ENCODE data around the gene PANX2. TPM values are rescaled to one million over a fixed set of nuclear protein-coding genes. Genes with fewer than 3 reads are reported as not detected.

The PANX2 gene
- total and polyA plus RNA-seq, 2 of the 4 experiments (the other 2 are of a cell fraction): 0.18 to 1.7 TPM

DNA sequence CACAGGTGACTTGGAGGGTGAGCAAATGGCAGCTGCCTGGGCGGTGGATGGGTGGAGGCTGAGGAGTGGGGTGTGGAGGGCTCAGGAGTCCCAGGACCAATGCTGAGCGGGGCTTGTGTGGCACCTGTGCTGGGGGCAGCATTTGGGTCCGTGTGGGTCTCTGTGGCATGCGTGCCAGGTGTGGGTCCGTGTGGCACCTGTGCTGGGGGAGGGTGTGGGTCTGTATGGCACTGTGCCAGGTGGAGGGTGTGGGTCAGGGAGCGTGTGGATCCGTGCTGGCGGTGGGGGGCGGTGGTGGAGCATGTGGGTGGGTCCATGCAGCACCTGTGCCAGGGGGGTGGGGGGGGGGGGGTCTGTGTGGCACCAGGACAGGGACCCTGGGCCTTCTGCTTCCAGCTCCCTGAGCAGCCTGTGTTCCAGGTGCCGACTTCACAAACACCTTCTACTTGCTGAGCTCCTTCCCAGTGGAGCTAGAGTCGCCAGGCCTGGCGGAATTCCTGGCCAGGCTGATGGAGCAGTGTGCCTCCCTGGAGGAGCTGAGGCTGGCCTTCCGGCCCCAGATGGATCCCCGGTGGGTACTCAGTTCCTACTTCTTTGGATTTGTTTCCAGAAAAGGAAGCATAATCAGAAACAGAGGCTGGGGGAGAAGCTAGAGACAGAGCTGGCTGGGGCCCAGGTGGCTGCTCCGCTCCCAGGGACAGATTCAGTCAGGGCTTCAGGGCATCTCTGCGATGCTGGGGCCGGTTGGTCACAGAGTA lies 44.9 kb downstream of the PANX2 start:
- Histone ChIP-seq H2BK15ac (ENCODE audit: low read depth, low read length) (no peak overlapping the region), H2BK120ac (ENCODE audit: low read depth, low read length) (no peak overlapping the region), H2BK20ac (ENCODE audit: low read depth, low read length) (no peak overlapping the region), H4K8ac (ENCODE audit: low read depth in 2 of 2, low read length in 2 of 2) (no peak overlapping the region), H3K9me3 (ENCODE audit: control insufficient read depth, insufficient read depth, low read length) (no peaks in the 10 kb centered on the region), H2BK5ac (ENCODE audit: low read depth, low read length, poor library complexity, severe bottlenecking) (no peak overlapping the region), H3K36me3 (ENCODE audit: control insufficient read depth, insufficient read depth, low read length) (peaks cover 69% of the 10 kb centered on the region), H4K5ac (ENCODE audit: low read depth, low read length) (no peak overlapping the region), H2AFZ (replicated peaks; ENCODE audit: low read length, poor library complexity) (no peak overlapping the region), H3K9me1 (ENCODE audit: insufficient read depth, low read length) (peaks cover 3% of the 10 kb centered on the region; the same call in 1 of the 2 replicates), H3K18ac (ENCODE audit: low read depth, low read length) (no peak overlapping the region), H3K79me1 (ENCODE audit: low read depth in 1 of 2, low read length in 2 of 2) (peaks cover 24 to 48% of the 10 kb centered on the region in 2 experiments), H3K27me3 (ENCODE audit: control insufficient read depth, insufficient read depth, low read length) (no peaks in the 10 kb centered on the region), H3K9ac (ENCODE audit: low read depth, low read length) (no peak overlapping the region), H2AK9ac (replicated peaks; ENCODE audit: low read depth, low read length, poor library complexity) (no peak overlapping the region), H4K20me1 (ENCODE audit: insufficient read depth, low read length) (peaks cover 65% of the 10 kb centered on the region), H3K4me1 (ENCODE audit: control insufficient read depth, insufficient read depth, low read length) (no peaks in the 10 kb centered on the region), H3K4me3 (ENCODE audit: insufficient read depth, low read depth, low read length) (no peak overlapping the region), H3K4ac (ENCODE audit: low read depth, low read length) (no peak overlapping the region), H3K4me2 (ENCODE audit: low read depth, low read length) (no peak overlapping the region), H4K91ac (ENCODE audit: insufficient read depth, low read depth, low read length) (no peak overlapping the region), H3K23ac (ENCODE audit: low read depth, low read length) (no peak overlapping the region), H3K27ac (ENCODE audit: insufficient read depth, low read length) (no peak overlapping the region), H3K56ac (ENCODE audit: extremely low read depth, insufficient read depth, low read length) (no peak overlapping the region), H2AK5ac (ENCODE audit: low read depth, low read length) (no peak overlapping the region), H3K14ac (replicated peaks; ENCODE audit: low read depth, low read length) (no peak overlapping the region)
- in situ Hi-C loops (cut with MboI; ENCODE audit: low sequenced_read_pairs) (loop anchor here (25.0 kb wide), 1 partner anchor 403 kb away; no protein-coding TSS in a partner anchor), intact Hi-C loops (cut with micrococcal nuclease) (no loop called here), dilution Hi-C loops (cut with HindIII; ENCODE audit: low sequenced_read_pairs, unreplicated experiment) (no loop called here)
- ATAC-seq (ENCODE audit: low read depth) (no peak), DNase-seq (no peak)
- WGBS, 2 experiments (ENCODE audit: extremely low coverage in 2 of 2, insufficient read length in 1 of 2): 96% methylated on average over 5 of the region's 17 CpGs; no CpG with 5 or more reads in 1 of the 2 experiments
- no TSS peak for BruUV-seq (replicated peaks)
- POLR2A ChIA-PET (ENCODE audit: unreplicated experiment): no interaction called here
- no peak for TF ChIP-seq BHLHE40 (IDR thresholded peaks at IDR 0.05; ENCODE audit: low read depth, low read length)
- no peak for TF ChIP-seq RAD21 (IDR thresholded peaks at IDR 0.05; ENCODE audit: low read length)
- TF ChIP-seq CHD1 (IDR thresholded peaks at IDR 0.05; ENCODE audit: low read depth, low read length): no peak
- TF ChIP-seq, protein P1, sequence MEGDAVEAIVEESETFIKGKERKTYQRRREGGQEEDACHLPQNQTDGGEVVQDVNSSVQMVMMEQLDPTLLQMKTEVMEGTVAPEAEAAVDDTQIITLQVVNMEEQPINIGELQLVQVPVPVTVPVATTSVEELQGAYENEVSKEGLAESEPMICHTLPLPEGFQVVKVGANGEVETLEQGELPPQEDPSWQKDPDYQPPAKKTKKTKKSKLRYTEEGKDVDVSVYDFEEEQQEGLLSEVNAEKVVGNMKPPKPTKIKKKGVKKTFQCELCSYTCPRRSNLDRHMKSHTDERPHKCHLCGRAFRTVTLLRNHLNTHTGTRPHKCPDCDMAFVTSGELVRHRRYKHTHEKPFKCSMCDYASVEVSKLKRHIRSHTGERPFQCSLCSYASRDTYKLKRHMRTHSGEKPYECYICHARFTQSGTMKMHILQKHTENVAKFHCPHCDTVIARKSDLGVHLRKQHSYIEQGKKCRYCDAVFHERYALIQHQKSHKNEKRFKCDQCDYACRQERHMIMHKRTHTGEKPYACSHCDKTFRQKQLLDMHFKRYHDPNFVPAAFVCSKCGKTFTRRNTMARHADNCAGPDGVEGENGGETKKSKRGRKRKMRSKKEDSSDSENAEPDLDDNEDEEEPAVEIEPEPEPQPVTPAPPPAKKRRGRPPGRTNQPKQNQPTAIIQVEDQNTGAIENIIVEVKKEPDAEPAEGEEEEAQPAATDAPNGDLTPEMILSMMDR (conservative IDR thresholded peaks at IDR 0.05; ENCODE audit: low read depth, low read length): no peak
- TF ChIP-seq MAFK (IDR thresholded peaks at IDR 0.05; ENCODE audit: low read depth, low read length): no peak
- TF ChIP-seq NFE2L2 (IDR thresholded peaks at IDR 0.05; ENCODE audit: low read depth, low read length): no peak
- TF ChIP-seq MAZ (IDR thresholded peaks at IDR 0.05; ENCODE audit: borderline replicate concordance, low read depth, low read length): no peak
- TF ChIP-seq, protein P2, sequence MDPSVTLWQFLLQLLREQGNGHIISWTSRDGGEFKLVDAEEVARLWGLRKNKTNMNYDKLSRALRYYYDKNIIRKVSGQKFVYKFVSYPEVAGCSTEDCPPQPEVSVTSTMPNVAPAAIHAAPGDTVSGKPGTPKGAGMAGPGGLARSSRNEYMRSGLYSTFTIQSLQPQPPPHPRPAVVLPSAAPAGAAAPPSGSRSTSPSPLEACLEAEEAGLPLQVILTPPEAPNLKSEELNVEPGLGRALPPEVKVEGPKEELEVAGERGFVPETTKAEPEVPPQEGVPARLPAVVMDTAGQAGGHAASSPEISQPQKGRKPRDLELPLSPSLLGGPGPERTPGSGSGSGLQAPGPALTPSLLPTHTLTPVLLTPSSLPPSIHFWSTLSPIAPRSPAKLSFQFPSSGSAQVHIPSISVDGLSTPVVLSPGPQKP (IDR thresholded peaks at IDR 0.05; ENCODE audit: borderline replicate concordance, low read depth, low read length): no peak
- TF ChIP-seq RCOR1 (IDR thresholded peaks at IDR 0.05; ENCODE audit: insufficient replicate concordance, low read length): no peak
- TF ChIP-seq MXI1 (IDR thresholded peaks at IDR 0.05; ENCODE audit: borderline replicate concordance, low read depth, low read length): no peak
- TF ChIP-seq, protein P3, sequence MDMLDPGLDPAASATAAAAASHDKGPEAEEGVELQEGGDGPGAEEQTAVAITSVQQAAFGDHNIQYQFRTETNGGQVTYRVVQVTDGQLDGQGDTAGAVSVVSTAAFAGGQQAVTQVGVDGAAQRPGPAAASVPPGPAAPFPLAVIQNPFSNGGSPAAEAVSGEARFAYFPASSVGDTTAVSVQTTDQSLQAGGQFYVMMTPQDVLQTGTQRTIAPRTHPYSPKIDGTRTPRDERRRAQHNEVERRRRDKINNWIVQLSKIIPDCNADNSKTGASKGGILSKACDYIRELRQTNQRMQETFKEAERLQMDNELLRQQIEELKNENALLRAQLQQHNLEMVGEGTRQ (IDR thresholded peaks at IDR 0.05; ENCODE audit: low read depth, low read length): no peak
- TF ChIP-seq POLR2A (IDR thresholded peaks at IDR 0.05; ENCODE audit: low read depth, low read length): no peak
- TF ChIP-seq CEBPB (IDR thresholded peaks at IDR 0.05; ENCODE audit: low read depth, low read length): no peak
- TF ChIP-seq SMC3 (IDR thresholded peaks at IDR 0.05; ENCODE audit: low read depth, low read length): no peak
- CTCF ChIA-PET: no interaction called here

All from IMR-90 (cell line).